Astrocyte (in vitro differentiated cells and primary cell): ENCODE data around the gene ATXN7. TPM values are rescaled to one million over a fixed set of nuclear protein-coding genes. Genes with fewer than 3 reads are reported as not detected.

Source experiments
- DNase-seq: peaks from one replicate; pipeline ENCODE4 v3.0.0-alpha.2; 2010; ENCODE audit warnings: low read depth
- FAIRE-seq: peaks from 2 replicates; lab custom pipeline; 2011; peaks lifted over from hg19 to GRCh38; lab: Jason Lieb, UNC
- H2AFZ ChIP-seq: 2 replicates; pipeline ENCODE4 v1.6.0; 2012; ENCODE audit warnings: low read depth, low read length, inconsistent platforms
- H3K27ac ChIP-seq: 2 replicates; pipeline ENCODE4 v1.5.1; 2011; ENCODE audit warnings: low read depth, low read length, inconsistent platforms
- H3K27me3 ChIP-seq: 2 replicates; pipeline ENCODE4 v1.6.0; 2011; ENCODE audit warnings: low read length, inconsistent platforms; ENCODE audit not compliant: insufficient read depth
- H3K36me3 ChIP-seq: 2 replicates; pipeline ENCODE4 v1.5.1; 2011; ENCODE audit warnings: low read length, inconsistent platforms; ENCODE audit not compliant: insufficient read depth
- H3K4me1 ChIP-seq: 2 replicates; pipeline ENCODE4 v1.5.1; 2011; ENCODE audit warnings: low read length, inconsistent platforms; ENCODE audit not compliant: insufficient read depth
- H3K4me2 ChIP-seq: 2 replicates; pipeline ENCODE4 v1.6.0; 2012; ENCODE audit warnings: low read length, inconsistent platforms
- H3K4me3 ChIP-seq: 2 replicates; pipeline ENCODE4 v1.5.1; 2011; ENCODE audit warnings: low read depth, mild to moderate bottlenecking, low read length, inconsistent platforms; ENCODE audit not compliant: insufficient read depth
- H3K79me2 ChIP-seq: 2 replicates; pipeline ENCODE4 v1.6.0; 2012; ENCODE audit warnings: mild to moderate bottlenecking, low read length, inconsistent platforms; ENCODE audit not compliant: insufficient read depth
- H3K9ac ChIP-seq: 2 replicates; pipeline ENCODE4 v1.6.0; 2012; ENCODE audit warnings: mild to moderate bottlenecking, low read length, inconsistent platforms
- H3K9me3 ChIP-seq: 2 replicates; pipeline ENCODE4 v1.5.1; 2012; ENCODE audit warnings: low read depth, mild to moderate bottlenecking, low read length, inconsistent platforms; ENCODE audit not compliant: insufficient read depth
- H4K20me1 ChIP-seq: 2 replicates; pipeline ENCODE4 v1.6.0; 2012; ENCODE audit warnings: low read length, inconsistent platforms; ENCODE audit not compliant: insufficient read depth
- H3K27ac Mint-ChIP-seq: one replicate; pipeline ENCODE4 v1.8.0; 2021; ENCODE audit warnings: mild to moderate bottlenecking, mixed read lengths; ENCODE audit not compliant: unreplicated experiment
- H3K27me3 Mint-ChIP-seq: one replicate; pipeline ENCODE4 v1.8.0; 2021; ENCODE audit warnings: low read depth, mixed read lengths; ENCODE audit not compliant: unreplicated experiment
- H3K36me3 Mint-ChIP-seq: one replicate; pipeline ENCODE4 v1.8.0; 2021; ENCODE audit warnings: low read depth, mixed read lengths; ENCODE audit not compliant: unreplicated experiment
- H3K4me1 Mint-ChIP-seq: one replicate; pipeline ENCODE4 v1.8.0; 2021; ENCODE audit warnings: low read depth, mixed read lengths; ENCODE audit not compliant: unreplicated experiment
- H3K4me3 Mint-ChIP-seq: one replicate; pipeline ENCODE4 v1.8.0; 2021; ENCODE audit warnings: mild to moderate bottlenecking, moderate library complexity, mixed read lengths; ENCODE audit not compliant: unreplicated experiment
- H3K9me3 Mint-ChIP-seq: one replicate; pipeline ENCODE4 v1.8.0; 2021; ENCODE audit warnings: mild to moderate bottlenecking, mixed read lengths; ENCODE audit not compliant: unreplicated experiment
- CTCF ChIP-seq: IDR thresholded peaks from 2 replicates; pipeline ENCODE4 v1.5.1; 2011; ENCODE audit warnings: low read depth, mild to moderate bottlenecking, inconsistent platforms, low read length, moderate library complexity; ENCODE audit not compliant: insufficient read depth
- EZH2 ChIP-seq: IDR thresholded peaks from 2 replicates; pipeline ENCODE4 v1.6.1; 2012; ENCODE audit warnings: mild to moderate bottlenecking, low read length, inconsistent platforms; ENCODE audit not compliant: insufficient read depth
- total RNA-seq: library from RNA; stranded (reverse); gene quantifications from 2 replicates; pipeline ENCODE4 v1.2.1, GENCODE V29; 2021

ATXN7 gene
- total RNA-seq, 1 donor from 2014 or later, result 17.6 TPM

GRCh38 chr3:63817225-63817624 is 46.4 kb upstream of the ATXN7 start:
- TF ChIP-seq EZH2, result no peak
- no peak overlapping the region for H3K4me2 ChIP-seq
- no peak overlapping the region for H3K9ac ChIP-seq
- no peak for DNase-seq
- H3K4me1 ChIP-seq, result no peaks in the 10 kb centered on the region
- H3K27me3 ChIP-seq, result no peaks in the 10 kb centered on the region
- no peaks in the 10 kb centered on the region for H3K79me2 ChIP-seq
- no peaks in the 10 kb centered on the region for H3K27me3 Mint-ChIP-seq
- no peak overlapping the region for H3K27ac ChIP-seq
- FAIRE-seq, result no peak
- H4K20me1 ChIP-seq, result no peaks in the 10 kb centered on the region
- H3K27ac Mint-ChIP-seq, result no peak overlapping the region
- no peak overlapping the region for H3K4me3 ChIP-seq
- H3K4me3 Mint-ChIP-seq, result no peak overlapping the region
- no peak overlapping the region for H2AFZ ChIP-seq
- H3K4me1 Mint-ChIP-seq, result no peaks in the 10 kb centered on the region
- H3K36me3 ChIP-seq, result no peaks in the 10 kb centered on the region
- H3K9me3 ChIP-seq, result no peaks in the 10 kb centered on the region
- peaks cover 1% of the 10 kb centered on the region for H3K9me3 Mint-ChIP-seq
- no peaks in the 10 kb centered on the region for H3K36me3 Mint-ChIP-seq

GRCh38 chr3:63818282-63819150 is 45.2 kb upstream of the ATXN7 start:
- Histone ChIP-seq H3K4me1 (no peaks in the 10 kb centered on the region), H3K79me2 (no peaks in the 10 kb centered on the region), H2AFZ (no peak overlapping the region), H3K9ac (peak overlapping the region; percentile 12), H3K9me3 (no peaks in the 10 kb centered on the region), H3K4me3 (no peak overlapping the region), H4K20me1 (no peaks in the 10 kb centered on the region), H3K27me3 (no peaks in the 10 kb centered on the region), H3K36me3 (no peaks in the 10 kb centered on the region), H3K27ac (no peak overlapping the region), H3K4me2 (peak overlapping the region; percentile 71)
- FAIRE-seq, result peak; percentile 97
- Mint-ChIP-seq H3K36me3 (no peaks in the 10 kb centered on the region), H3K4me3 (no peak overlapping the region), H3K27ac (no peak overlapping the region), H3K4me1 (no peaks in the 10 kb centered on the region), H3K9me3 (peaks cover 1% of the 10 kb centered on the region), H3K27me3 (no peaks in the 10 kb centered on the region)
- peak; percentile 89 for TF ChIP-seq CTCF
- no peak for TF ChIP-seq EZH2
- DNase-seq, result peak; percentile 41

- DNase-seq (no peak), FAIRE-seq (no peak)
- peaks cover under 1% of the 10 kb centered on the region for H3K4me1 Mint-ChIP-seq
- no peak within 1 kb of the TSS for H3K4me3 Mint-ChIP-seq
- H3K27me3 ChIP-seq, result no peaks in the 10 kb centered on the region
- no peaks in the 10 kb centered on the region for H3K79me2 ChIP-seq
- peaks cover 1% of the 10 kb centered on the region for H3K9me3 Mint-ChIP-seq
- peak within 1 kb of the TSS; percentile 12 for H3K9ac ChIP-seq
- TF ChIP-seq CTCF, result no peak
- no peak for TF ChIP-seq EZH2
- peak within 1 kb of the TSS; percentile 71 for H3K4me2 ChIP-seq
- H3K36me3 ChIP-seq, result no peaks in the 10 kb centered on the region
- no peaks in the 10 kb centered on the region for H4K20me1 ChIP-seq
- H3K4me1 ChIP-seq, result peaks cover under 1% of the 10 kb centered on the region
- H3K4me3 ChIP-seq, result no peak within 1 kb of the TSS
- no peak within 1 kb of the TSS for H3K27ac Mint-ChIP-seq
- no peak within 1 kb of the TSS for H3K27ac ChIP-seq
- H2AFZ ChIP-seq, result no peak within 1 kb of the TSS
- H3K36me3 Mint-ChIP-seq, result no peaks in the 10 kb centered on the region
- H3K27me3 Mint-ChIP-seq, result no peaks in the 10 kb centered on the region
- H3K9me3 ChIP-seq, result no peaks in the 10 kb centered on the region
These were observed 44.6 kb upstream of the ATXN7 start, which contains the start of gene C3orf49 for GRCh38 chr3:63819151-63819398. TSS of gene C3orf49 (plus strand) at chr3:63819299. CDS start at chr3:63819472, 173 bp downstream.
